GM23338 (cell line): ENCODE results near the gene CKAP2.
"Not testable (repeated sequence)": the region's sequence is repeated elsewhere in the genome, so short reads cannot be mapped to it uniquely, and the experiment has no call there.

Experiments used
- CTCF ChIP-seq, 2 experiments: fragments of 200-600 bp in 1 of 2; sonication (generic) in 1 of 2; conservative IDR thresholded peaks; 2 replicates each; pipeline versions ENCODE4 v1.5.1 to v1.6.1; 2016 to 2017; ENCODE audit warnings: antibody characterized with exemption in 2 of 2, low read depth in 2 of 2, mild to moderate bottlenecking in 2 of 2, moderate library complexity in 1 of 2
- EZH2 ChIP-seq: fragments of 200-600 bp; sonication (generic); IDR thresholded peaks from one replicate; pipeline ENCODE4 v1.8.0; 2017; ENCODE audit warnings: antibody characterized with exemption, mild to moderate bottlenecking, low read depth; ENCODE audit not compliant: unreplicated experiment
- EZH2phosphoT487 ChIP-seq: fragments of 200-600 bp; sonication (generic); IDR thresholded peaks from one replicate; pipeline ENCODE4 v1.8.1; 2018; ENCODE audit warnings: antibody characterized with exemption; ENCODE audit not compliant: unreplicated experiment
- POLR2AphosphoS5 ChIP-seq: IDR thresholded peaks from 2 replicates; pipeline ENCODE4 v1.6.1; 2016; ENCODE audit warnings: antibody characterized with exemption, low read depth
- ZNF114 ChIP-seq: fragments of 250-450 bp; sonication (Bioruptor Pico); IDR thresholded peaks from 2 replicates; pipeline ENCODE4 v1.5.0; 2020; ENCODE audit warnings: mild to moderate bottlenecking, moderate library complexity

- not testable (repeated sequence) for TF ChIP-seq CTCF (conservative IDR thresholded peaks at IDR 0.05; ENCODE audit: low read depth in 2 of 2); EZH2; ZNF114 (CRISPR knock-in tag); POLR2AphosphoS5; EZH2phosphoT487
These were observed 39.0 kb downstream of the CKAP2 start for GRCh38 chr13:52494241-52494640.
